GM12873 (cell line): ENCODE results near the gene RUNX2.

Source experiments
- CTCF ChIP-seq: IDR thresholded peaks from 2 replicates; pipeline ENCODE4 v1.5.1; 2012; ENCODE audit warnings: low read depth, mild to moderate bottlenecking, moderate library complexity, low read length, control low read depth; ENCODE audit not compliant: insufficient read depth; ENCODE audit errors: missing control alignments

RUNX2 gene

GRCh38 chr6:45651301-45651700, 323.2 kb downstream of the RUNX2 start:
- TF ChIP-seq CTCF, result no peak

DNA sequence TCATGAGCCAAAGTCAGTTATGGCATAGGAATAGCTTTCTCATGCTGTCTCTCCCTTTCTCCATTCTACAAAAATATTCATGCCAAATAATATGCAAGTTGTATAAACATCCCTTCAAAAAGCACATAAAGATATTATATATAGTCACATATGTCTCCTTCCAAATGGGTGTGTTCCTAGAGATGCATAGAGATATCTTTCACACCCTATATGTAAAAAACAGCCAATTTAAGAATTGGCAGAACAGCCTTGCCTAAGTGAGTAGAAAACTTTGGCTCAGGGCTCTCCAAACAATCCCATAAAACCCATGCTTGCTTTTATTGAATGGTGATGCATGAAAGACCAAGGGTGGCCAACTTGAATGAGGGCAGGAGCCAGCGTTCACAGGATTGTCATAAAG, 324.3 kb downstream of the RUNX2 start:
- no peak for TF ChIP-seq CTCF

DNA sequence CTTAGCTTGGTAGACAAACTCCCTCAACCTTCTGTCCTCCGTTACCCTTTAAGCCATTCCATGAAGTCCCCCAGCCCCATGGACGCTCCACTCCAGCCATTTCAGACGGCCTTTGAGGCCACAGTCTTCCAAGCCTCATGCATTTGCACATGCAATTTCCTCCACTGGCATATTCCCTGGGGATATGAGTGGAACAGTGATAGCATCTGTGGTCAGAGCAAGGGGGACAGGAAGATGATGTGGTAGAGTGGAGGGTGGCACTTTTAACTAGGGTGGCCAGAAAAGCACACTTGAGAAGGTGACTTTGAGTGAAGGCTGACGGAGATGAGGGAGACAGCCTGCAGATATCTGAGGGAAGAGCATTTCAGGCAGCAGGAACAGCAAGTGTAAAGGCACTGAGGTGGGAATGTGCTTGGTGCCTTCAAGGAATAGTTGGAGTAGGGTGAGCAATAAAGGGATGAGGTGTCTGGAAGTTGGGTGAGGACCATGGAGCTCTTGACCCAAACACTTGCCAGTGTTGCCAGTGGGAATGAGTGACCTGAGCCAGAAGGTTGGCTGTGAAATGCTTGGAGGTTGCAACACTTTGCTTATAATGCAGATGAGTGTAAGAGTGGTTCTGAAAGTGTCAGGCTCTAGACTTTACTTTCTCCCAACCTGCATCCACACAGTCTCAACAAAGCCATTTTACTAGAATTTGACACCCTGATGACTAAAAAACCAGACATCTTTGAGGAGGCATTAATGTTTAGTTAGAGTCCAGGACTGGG, 325.2 kb downstream of the RUNX2 start:
- no peak for TF ChIP-seq CTCF

GRCh38 chr6:45654673-45655072, 326.5 kb downstream of the RUNX2 start:
- TF ChIP-seq CTCF, result no peak

- TF ChIP-seq CTCF, result no peak
Observed at GRCh38 chr6:45655745-45656476, 327.8 kb downstream of the RUNX2 start.

DNA sequence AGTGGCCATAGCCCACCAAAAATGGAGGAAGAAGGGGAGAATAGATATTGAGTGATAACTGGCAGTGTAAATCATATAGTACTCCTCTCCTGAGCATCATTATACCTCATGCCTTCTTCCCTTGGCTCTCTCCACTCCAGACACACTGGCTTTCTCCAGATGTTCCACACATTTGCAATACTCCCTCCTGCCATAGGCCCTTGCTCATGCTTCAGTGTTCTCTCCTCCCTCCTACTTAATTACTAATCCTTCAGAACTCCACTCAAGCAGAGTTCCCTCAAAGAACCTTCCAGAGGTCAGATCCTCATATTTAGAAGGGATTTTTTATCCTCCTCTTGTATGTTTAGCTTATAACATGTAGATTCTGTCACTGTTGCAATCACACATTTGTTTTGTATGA, 329.1 kb downstream of the RUNX2 start:
- TF ChIP-seq CTCF, result no peak

DNA sequence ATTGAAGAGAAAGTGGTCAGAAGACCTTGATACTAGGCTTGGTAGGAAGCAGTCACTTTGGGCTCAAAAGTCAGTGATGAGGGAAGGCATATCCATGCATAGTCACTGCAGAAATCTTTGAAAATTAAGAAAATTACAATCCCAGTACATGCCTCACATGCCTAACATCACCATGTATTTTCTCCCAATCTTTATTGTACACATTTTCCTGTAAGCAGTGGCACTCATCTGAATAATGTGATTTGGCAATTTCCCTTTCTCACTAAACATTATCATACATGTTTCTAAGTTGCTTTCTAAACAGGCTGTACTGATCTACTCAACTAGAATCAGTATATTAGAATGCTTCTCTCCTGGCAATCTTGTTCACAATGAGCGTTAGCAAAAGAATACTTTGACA, 330.3 kb downstream of the RUNX2 start:
- TF ChIP-seq CTCF, result no peak
